Spleen (tissue), 11 donors: Measurements from ENCODE around the gene SGCA. TPM values are rescaled to one million over a fixed set of nuclear protein-coding genes. Genes with fewer than 3 reads are reported as not detected.
A peak's percentile ranks its signal among the peaks of the same experiment; 100 is the strongest.

ENCODE experiments used
- DNase-seq: peaks from one replicate; pipeline ENCODE4 v3.0.0-alpha.2; 2020
- H3K27ac ChIP-seq, 8 donors: fragments of 200-600 bp; sonication (generic) in 7 of 8; 1 replicate in 4 of 8; 2 replicates in 4 of 8; pipeline versions ENCODE4 v1.5.0 to v1.8.0; 2016 to 2021; ENCODE audit warnings: inconsistent platforms in 4 of 8, mild to moderate bottlenecking in 4 of 8, moderate library complexity in 1 of 8
- H3K27me3 ChIP-seq, 7 donors: fragments of 200-600 bp; sonication (generic) in 6 of 7; replicated peaks in 1 of 7; 1 replicate in 4 of 7; 2 replicates in 3 of 7; pipeline versions ENCODE4 v1.5.0 to v1.8.0; 2016 to 2021; ENCODE audit warnings: inconsistent platforms in 3 of 7, mild to moderate bottlenecking in 1 of 7
- H3K36me3 ChIP-seq, 6 donors: fragments of 200-600 bp; sonication (generic) in 5 of 6; 1 replicate in 4 of 6; 2 replicates in 2 of 6; pipeline versions ENCODE4 v1.5.0 to v1.8.0; 2016 to 2021; ENCODE audit warnings: inconsistent platforms in 2 of 6
- H3K4me1 ChIP-seq, 6 donors: fragments of 200-600 bp; sonication (generic) in 5 of 6; 1 replicate in 3 of 6; 2 replicates in 3 of 6; pipeline versions ENCODE4 v1.5.0 to v1.8.0; 2016 to 2021; ENCODE audit warnings: inconsistent platforms in 3 of 6
- H3K4me3 ChIP-seq, 8 donors: fragments of 200-600 bp; sonication (generic) in 7 of 8; 1 replicate in 4 of 8; 2 replicates in 4 of 8; pipeline versions ENCODE4 v1.5.0 to v1.8.0; 2016 to 2021; ENCODE audit warnings: inconsistent platforms in 4 of 8, mild to moderate bottlenecking in 4 of 8, moderate library complexity in 2 of 8
- H3K9me3 ChIP-seq, 8 donors: fragments of 200-600 bp; sonication (generic) in 7 of 8; 1 replicate in 4 of 8; 2 replicates in 4 of 8; pipeline versions ENCODE4 v1.5.0 to v1.8.0; 2016 to 2021; ENCODE audit warnings: inconsistent platforms in 4 of 8
- POLR2A ChIP-seq, 3 donors: fragments of 450-650 bp; IDR thresholded peaks; one replicate each; pipeline ENCODE4 v1.5.1; 2017; ENCODE audit warnings: antibody characterized with exemption in 3 of 3, mild to moderate bottlenecking in 1 of 3
- POLR2AphosphoS5 ChIP-seq, 3 donors: sonication (generic); formaldehyde crosslinking; IDR thresholded peaks; one replicate each; pipeline ENCODE4 v1.5.1; 2017; ENCODE audit warnings: antibody characterized with exemption in 3 of 3
- WGBS, 5 donors: extraction: QIAGEN DNeasy Blood & Tissue Kit in 3 of 5; methylation state at CpG; one replicate each; pipeline versions ENCODE4 v1.1.5 to v1.1.7; 2013 to 2018; 5-methylcytosine and 5-hydroxymethylcytosine counted together
- intact Hi-C: fragments of 100-400 bp; cut with DNase I; formaldehyde crosslinking; loops from one replicate; pipeline ENCODE4 v1.15.0; 2023; ENCODE audit warnings: low total_unique reads
- polyA plus RNA-seq, 3 donors: library from polyadenylated mRNA; stranded (reverse); fragments of 200-250 nt; gene quantifications; one replicate each; pipeline ENCODE4 v1.2.1, GENCODE V29; 2013
- total RNA-seq, 7 donors: library from RNA; depleted of rRNA in 3 of 7; stranded (reverse); fragments of >200 nt in 3 of 7; fragmentation: NEBNext Ultra II Directional in 4 of 7; extraction: Animal tissue kit (Norgen Biotek cat#: 25700) in 4 of 7; gene quantifications; one replicate each; pipeline versions ENCODE4 v1.1.0 to v1.2.1, GENCODE V29; 2016 to 2021
- TF ChIP-seq, protein P1 (sequence below), 11 experiments: fragments of 200-600 bp in 7 of 11; fragments of 450-650 bp in 4 of 11; sonication (generic) in 4 of 11; IDR thresholded peaks in 8 of 11; conservative IDR thresholded peaks in 3 of 11; 1 replicate in 7 of 11; 2 replicates in 4 of 11; pipeline versions ENCODE4 v1.4.0 to v1.8.0; 2016 to 2021; ENCODE audit warnings: antibody characterized with exemption in 11 of 11, inconsistent platforms in 4 of 11, mild to moderate bottlenecking in 1 of 11
- donor health status: healthy with polysubstance abuse.
- donor health status: DM: no; HTN: no; CAD: no; lungs with moderate emphysema.
- donor health status: DM: no; HTN: no; CAD: no.
- donor health status: Bipolar disorder and iron deficiency.
- donor health status: healthy.
- donor health status: DM: no; HTN: no; CAD: no.
- donor health status: DM: yes; HTN: yes; CAD: no.

SGCA gene
- total and polyA plus RNA-seq, 10 donors = 1.2 to 5.9 (median 3.7) TPM; not detected in 1

DNA sequence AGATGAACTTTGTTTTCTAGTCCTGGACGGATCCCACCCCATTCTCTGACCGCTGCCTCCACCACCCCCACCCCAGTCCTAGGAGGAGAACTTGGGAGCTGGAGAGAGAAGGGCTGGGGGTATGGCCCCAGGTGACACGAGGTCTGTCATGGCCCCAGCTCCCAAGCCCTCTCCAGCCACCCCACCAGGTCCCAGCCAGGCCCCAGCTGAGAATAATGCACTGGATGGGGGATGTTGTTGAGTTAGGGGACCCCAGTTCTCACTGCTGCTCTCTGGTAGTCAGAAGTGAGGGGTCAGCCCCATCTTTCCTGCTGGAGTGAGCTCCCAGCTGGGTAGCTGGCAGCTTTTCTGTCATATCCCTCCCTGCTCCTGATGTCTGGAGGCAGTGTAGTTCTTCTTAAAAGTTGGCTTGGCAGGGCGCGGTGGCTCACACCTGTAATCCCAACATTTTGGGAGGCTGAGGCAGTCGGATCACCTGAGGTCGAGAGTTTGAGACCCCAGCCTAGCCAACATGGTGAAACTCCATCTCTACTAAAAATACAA is 40.2 kb downstream of the SGCA start:
- Histone ChIP-seq H3K27me3 (peaks cover 0 to 97% (median 19%) of the 10 kb centered on the region in 7 donors), H3K4me1 (peaks cover 0 to 69% (median 12%) of the 10 kb centered on the region in 6 donors), H3K9me3 (no peaks in the 10 kb centered on the region), H3K36me3 (no peaks in the 10 kb centered on the region), H3K4me3 (no peak overlapping the region), H3K27ac (peak overlapping the region in 6 of 8 donors; percentile 47 to 78 (median 61))
- no peak for TF ChIP-seq POLR2AphosphoS5 (IDR thresholded peaks at IDR 0.05)
- WGBS, 5 donors = 66 to 87% (median 85%) methylated on average over 5 to 7 of the region's 7 CpGs
- intact Hi-C loops = no loop called here
- no peak for DNase-seq

DNA sequence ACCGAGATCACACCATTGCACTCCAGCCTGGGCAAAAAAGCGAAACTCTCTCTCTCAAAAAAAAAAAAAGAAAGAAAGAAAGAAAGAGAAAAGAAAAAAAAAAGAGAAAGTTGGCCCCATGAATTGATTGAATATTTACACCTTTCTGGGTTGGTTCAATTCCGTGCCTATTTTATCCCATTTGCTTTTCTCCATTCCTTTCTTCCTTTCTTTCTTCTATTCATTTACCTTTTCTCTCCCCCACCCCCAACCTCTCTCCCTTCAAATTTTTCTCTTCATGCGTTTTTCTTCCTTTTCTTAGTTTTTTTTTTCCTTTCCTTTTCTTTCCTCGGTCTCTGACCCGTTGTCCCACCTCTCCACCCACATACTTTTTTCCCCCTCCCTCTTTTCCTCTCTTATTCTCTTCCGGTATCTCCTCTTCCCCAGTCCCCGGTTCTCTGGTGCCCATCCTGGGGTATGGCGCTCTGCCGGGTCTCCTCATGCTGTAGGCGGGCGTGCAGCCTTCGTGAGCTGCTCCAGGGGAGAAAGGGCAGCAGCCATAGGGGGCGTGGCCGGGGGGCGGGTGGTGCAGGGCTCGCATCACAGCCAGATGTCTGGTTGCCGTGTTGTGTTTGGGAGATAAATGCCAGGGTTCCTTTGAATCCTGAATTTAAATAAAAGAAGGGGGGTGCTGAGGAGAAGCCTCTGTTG is 40.9 kb downstream of the SGCA start:
- Histone ChIP-seq H3K4me3 (no peak overlapping the region), H3K27me3 (peaks cover 0 to 97% (median 12%) of the 10 kb centered on the region in 7 donors)
- no peak for DNase-seq

DNA sequence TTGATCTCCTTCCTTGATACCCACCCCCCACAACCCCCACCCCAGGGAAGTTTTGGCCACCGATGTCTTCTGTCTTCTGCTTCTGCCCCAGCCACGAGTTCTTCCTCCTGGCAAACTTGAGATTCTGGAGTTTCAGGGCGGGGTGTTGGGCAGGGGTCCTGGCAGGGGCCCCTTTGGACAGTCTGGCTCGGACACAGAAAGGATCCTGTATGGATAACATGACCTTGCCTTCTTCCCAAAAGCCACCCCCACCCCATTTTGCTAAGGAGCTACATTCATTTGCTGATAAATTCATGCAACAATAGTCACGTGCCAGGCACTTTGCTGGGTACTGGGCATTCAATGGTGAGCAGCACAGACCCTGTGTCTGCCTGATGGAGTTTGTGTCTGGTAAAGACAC is 41.5 kb downstream of the SGCA start:
- Histone ChIP-seq H3K27me3 (peaks cover 0 to 97% (median 10%) of the 10 kb centered on the region in 7 donors), H3K4me3 (no peak overlapping the region), H3K9me3 (no peaks in the 10 kb centered on the region), H3K27ac (peak overlapping the region in 5 of 8 donors; percentile 13 to 78 (median 29)), H3K36me3 (no peaks in the 10 kb centered on the region), H3K4me1 (peaks cover 0 to 74% (median 8%) of the 10 kb centered on the region in 6 donors)
- 40 to 70% (median 47%) methylated on average over 5 of the region's 5 CpGs for WGBS, 5 donors
- DNase-seq = no peak
- intact Hi-C loops = no loop called here
- TF ChIP-seq POLR2AphosphoS5 (IDR thresholded peaks at IDR 0.05) = no peak
- TF ChIP-seq, protein P1, sequence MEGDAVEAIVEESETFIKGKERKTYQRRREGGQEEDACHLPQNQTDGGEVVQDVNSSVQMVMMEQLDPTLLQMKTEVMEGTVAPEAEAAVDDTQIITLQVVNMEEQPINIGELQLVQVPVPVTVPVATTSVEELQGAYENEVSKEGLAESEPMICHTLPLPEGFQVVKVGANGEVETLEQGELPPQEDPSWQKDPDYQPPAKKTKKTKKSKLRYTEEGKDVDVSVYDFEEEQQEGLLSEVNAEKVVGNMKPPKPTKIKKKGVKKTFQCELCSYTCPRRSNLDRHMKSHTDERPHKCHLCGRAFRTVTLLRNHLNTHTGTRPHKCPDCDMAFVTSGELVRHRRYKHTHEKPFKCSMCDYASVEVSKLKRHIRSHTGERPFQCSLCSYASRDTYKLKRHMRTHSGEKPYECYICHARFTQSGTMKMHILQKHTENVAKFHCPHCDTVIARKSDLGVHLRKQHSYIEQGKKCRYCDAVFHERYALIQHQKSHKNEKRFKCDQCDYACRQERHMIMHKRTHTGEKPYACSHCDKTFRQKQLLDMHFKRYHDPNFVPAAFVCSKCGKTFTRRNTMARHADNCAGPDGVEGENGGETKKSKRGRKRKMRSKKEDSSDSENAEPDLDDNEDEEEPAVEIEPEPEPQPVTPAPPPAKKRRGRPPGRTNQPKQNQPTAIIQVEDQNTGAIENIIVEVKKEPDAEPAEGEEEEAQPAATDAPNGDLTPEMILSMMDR (IDR thresholded peaks at IDR 0.05 in 8 of 11, conservative IDR thresholded peaks at IDR 0.05 in 3 of 11) = no peak
- no peak for TF ChIP-seq POLR2A (IDR thresholded peaks at IDR 0.05)

More for the DNA sequence above, 40.9 kb downstream of the SGCA start:
- intact Hi-C loops = no loop called here
- no peaks in the 10 kb centered on the region for H3K9me3 ChIP-seq
- H3K36me3 ChIP-seq = no peaks in the 10 kb centered on the region
- TF ChIP-seq, protein P1 (IDR thresholded peaks at IDR 0.05 in 8 of 11, conservative IDR thresholded peaks at IDR 0.05 in 3 of 11) = no peak
- no peak for TF ChIP-seq POLR2A (IDR thresholded peaks at IDR 0.05)
- TF ChIP-seq POLR2AphosphoS5 (IDR thresholded peaks at IDR 0.05) = no peak
- WGBS, 5 donors = 16 to 22% (median 17%) methylated on average over 18 of the region's 18 CpGs
- peak overlapping the region in 5 of 8 donors; percentile 13 to 78 (median 29) for H3K27ac ChIP-seq
- peaks cover 0 to 69% (median 8%) of the 10 kb centered on the region in 6 donors for H3K4me1 ChIP-seq

DNA sequence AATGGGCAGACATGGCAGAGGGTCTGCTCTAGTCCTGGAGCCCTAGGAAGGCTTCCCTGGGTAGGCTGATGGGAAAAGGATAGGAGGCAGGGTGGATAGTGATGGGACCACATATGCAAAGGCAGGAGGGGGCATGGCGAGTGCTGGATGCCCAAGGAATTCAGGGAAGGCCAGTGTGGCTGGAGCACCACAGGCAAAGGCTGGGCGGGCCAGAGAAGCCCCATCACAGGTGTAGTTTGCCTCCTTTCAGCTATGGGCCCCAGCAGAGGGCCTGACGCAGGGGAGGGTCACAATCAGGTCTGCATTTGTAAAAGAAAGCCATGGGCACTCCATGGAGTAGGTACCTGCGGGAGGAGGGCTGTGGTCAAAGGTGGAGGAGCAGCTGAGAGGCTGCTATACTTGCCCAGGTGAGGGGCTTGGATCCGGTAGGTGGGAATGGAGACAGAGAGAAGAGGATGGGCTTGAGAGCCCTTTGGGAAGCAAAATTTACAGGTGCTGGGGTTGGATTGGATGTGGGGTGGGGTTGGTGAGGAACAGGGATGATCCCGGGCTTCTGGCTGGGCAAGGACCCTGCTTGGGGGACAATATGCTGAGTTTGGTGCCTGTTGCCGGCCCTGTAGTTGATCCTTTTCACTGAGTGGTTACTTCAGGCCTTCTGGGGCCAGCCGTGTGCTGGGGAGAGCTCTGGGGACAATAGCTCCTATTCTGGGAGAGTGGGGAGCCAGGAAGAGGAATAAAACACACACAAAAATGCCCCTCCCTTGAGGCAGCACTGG is 42.2 kb downstream of the SGCA start:
- intact Hi-C loops = no loop called here
- H3K36me3 ChIP-seq = no peaks in the 10 kb centered on the region
- no peak for DNase-seq
- WGBS, 5 donors = 81 to 87% (median 83%) methylated on average over 8 of the region's 8 CpGs
- peak overlapping the region in 5 of 8 donors; percentile 47 to 78 (median 61) for H3K27ac ChIP-seq
- H3K4me1 ChIP-seq = peaks cover 0 to 80% (median 11%) of the 10 kb centered on the region in 6 donors
- H3K9me3 ChIP-seq = no peaks in the 10 kb centered on the region
- H3K4me3 ChIP-seq = no peak overlapping the region
- TF ChIP-seq POLR2AphosphoS5 (IDR thresholded peaks at IDR 0.05) (no peak), POLR2A (IDR thresholded peaks at IDR 0.05) (no peak)
- TF ChIP-seq, protein P1 (IDR thresholded peaks at IDR 0.05 in 8 of 11, conservative IDR thresholded peaks at IDR 0.05 in 3 of 11) = no peak
- peaks cover 0 to 96% (median 10%) of the 10 kb centered on the region in 7 donors for H3K27me3 ChIP-seq
